NCI-H2171 treated with DMSO at 0.1 percent for 48 hours (cell line): ENCODE results near the gene ZDHHC4.
"Not testable (repeated sequence)": the region's sequence is repeated elsewhere in the genome, so short reads cannot be mapped to it uniquely, and the experiment has no call there.

Experiments
- DNase-seq: peaks from one replicate; lab custom pipeline; 2025; lab: John Stamatoyannopoulos, UW

Gene ZDHHC4

GRCh38 chr7:6607651-6608051, 30.4 kb downstream of the ZDHHC4 start:
- no peak for DNase-seq

GRCh38 chr7:6608081-6608480, 30.8 kb downstream of the ZDHHC4 start:
- no peak for DNase-seq

GRCh38 chr7:6608794-6609193, 31.5 kb downstream of the ZDHHC4 start:
- DNase-seq, result no peak

- DNase-seq, result no peak
Observed at GRCh38 chr7:6612819-6613218, 35.6 kb downstream of the ZDHHC4 start.

GRCh38 chr7:6613706-6614105, 36.5 kb downstream of the ZDHHC4 start:
- no peak for DNase-seq

- peak; percentile 4 for DNase-seq
Observed at GRCh38 chr7:6614953-6615722, 37.9 kb downstream of the ZDHHC4 start, which contains the start of gene ZNF853. Gene ZNF853, plus strand, starts transcription at chr7:6615610. Its CDS starts 565 bp downstream, at chr7:6616175.

- no peak for DNase-seq
Observed at GRCh38 chr7:6615723-6616555, 38.7 kb downstream of the ZDHHC4 start.

GRCh38 chr7:6616854-6617643, 39.8 kb downstream of the ZDHHC4 start:
- no peak for DNase-seq

GRCh38 chr7:6618621-6619020, 41.4 kb downstream of the ZDHHC4 start:
- no peak for DNase-seq

GRCh38 chr7:6619961-6620360, 42.7 kb downstream of the ZDHHC4 start:
- DNase-seq, result no peak

- peak; percentile 42 for DNase-seq
Observed at GRCh38 chr7:6621195-6622133, 44.2 kb downstream of the ZDHHC4 start.

GRCh38 chr7:6622134-6622710, 45.0 kb downstream of the ZDHHC4 start:
- DNase-seq, result no peak

GRCh38 chr7:6623589-6624245, 46.5 kb downstream of the ZDHHC4 start:
- DNase-seq, result no peak

- no peak for DNase-seq
Observed at GRCh38 chr7:6624246-6624611, 47.0 kb downstream of the ZDHHC4 start.

- peak; percentile 87 for DNase-seq
Observed at GRCh38 chr7:6628045-6628444, 50.8 kb downstream of the ZDHHC4 start.

GRCh38 chr7:6630007-6630849, 53.0 kb downstream of the ZDHHC4 start:
- no peak for DNase-seq

GRCh38 chr7:6631605-6632004, 54.4 kb downstream of the ZDHHC4 start:
- DNase-seq, result no peak

- no peak for DNase-seq
Observed at GRCh38 chr7:6634021-6634420, 56.8 kb downstream of the ZDHHC4 start.

GRCh38 chr7:6634971-6635370, 57.7 kb downstream of the ZDHHC4 start:
- DNase-seq, result not testable (repeated sequence)
